ENCODE results near the gene SERPINA6. TPM values are rescaled to one million over a fixed set of nuclear protein-coding genes. Genes with fewer than 3 reads are reported as not detected.
"Not testable (repeated sequence)": the region's sequence is repeated elsewhere in the genome, so short reads cannot be mapped to it uniquely, and the experiment has no call there.

Gene SERPINA6
- total RNA-seq, 1 experiment from 2014 or later = not detected

DNA sequence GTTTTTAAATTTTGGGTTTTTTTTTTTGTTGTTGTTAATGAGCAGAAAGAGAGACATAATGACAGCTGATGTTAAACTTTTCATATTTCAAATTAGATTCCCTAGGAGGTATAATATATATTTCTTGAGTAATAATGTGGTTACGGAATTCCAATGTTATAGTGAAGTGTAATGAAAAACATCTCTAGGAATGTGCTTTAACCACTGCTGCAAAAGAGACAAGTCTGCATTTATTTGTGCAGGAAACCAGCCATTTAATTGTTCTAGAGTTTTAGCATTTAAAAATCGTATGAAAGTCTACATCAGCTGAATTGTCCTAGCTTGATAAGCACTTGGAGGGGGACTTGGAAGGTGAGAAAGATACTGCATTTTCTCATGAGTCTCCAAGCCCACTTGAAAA is 44.4 kb downstream of the SERPINA6 start:
- Histone ChIP-seq H2AFZ (ENCODE audit: low read depth, low read length, poor library complexity, severe bottlenecking) (no peak overlapping the region), H3K4me2 (ENCODE audit: low read length) (no peak overlapping the region), H4K20me1 (ENCODE audit: insufficient read depth) (no peaks in the 10 kb centered on the region), H3K27me3 (ENCODE audit: insufficient read depth, low read length) (no peaks in the 10 kb centered on the region), H3K79me2 (ENCODE audit: insufficient read depth, low read length) (no peaks in the 10 kb centered on the region), H3K9me2 (ENCODE audit: insufficient read depth) (no peaks in the 10 kb centered on the region), H3K4me3 (replicated peaks in 1 of 2; ENCODE audit: low read depth in 1 of 2, low read length in 2 of 2) (no peak overlapping the region), H3K9ac (ENCODE audit: low read length) (no peak overlapping the region), H3K4me1 (ENCODE audit: control insufficient read depth in 1 of 2, insufficient read depth in 2 of 2, low read length in 2 of 2) (no peaks in the 10 kb centered on the region), H3K27ac (ENCODE audit: low read depth, low read length) (no peak overlapping the region), H3K9me3 (ENCODE audit: control insufficient read depth in 1 of 2, insufficient read depth in 1 of 2, low read depth in 1 of 2, low read length in 2 of 2) (no peaks in the 10 kb centered on the region), H3K36me3 (ENCODE audit: control insufficient read depth in 1 of 2, insufficient read depth in 2 of 2, low read length in 2 of 2) (no peaks in the 10 kb centered on the region)
- DNase-seq (ENCODE audit: low read depth, low spot score) = no peak
- intact Hi-C loops (cut with micrococcal nuclease) = no loop called here
- ChIA-PET CTCF (no interaction called here), RAD21 (ENCODE audit: low non-redundant PET in 1 of 2, low total read pairs in 2 of 2, uncharacterized antibody in 2 of 2, unreplicated experiment in 2 of 2) (no interaction called here), POLR2A (no interaction called here)
- no TSS peak for BruUV-seq (replicated peaks)
- no peak for ATAC-seq
- TF ChIP-seq ZNF274 (IDR thresholded peaks at IDR 0.05; ENCODE audit: low read depth, low read length) (no peak), EZH2phosphoT487 (IDR thresholded peaks at IDR 0.05; ENCODE audit: borderline replicate concordance) (no peak), CBX3 (IDR thresholded peaks at IDR 0.05; ENCODE audit: low read depth) (no peak), SIN3A (IDR thresholded peaks at IDR 0.05; ENCODE audit: low read depth) (no peak), TCF7L2 (IDR thresholded peaks at IDR 0.05; ENCODE audit: borderline replicate concordance, extremely low read depth, insufficient read depth, insufficient read length) (no peak), EZH2 (IDR thresholded peaks at IDR 0.05) (no peak), ELF1 (IDR thresholded peaks at IDR 0.05; ENCODE audit: borderline replicate concordance, low read depth) (no peak), POLR2A (IDR thresholded peaks at IDR 0.05; ENCODE audit: borderline replicate concordance, extremely low read depth, insufficient read depth, insufficient read length) (no peak), POLR2AphosphoS5 (IDR thresholded peaks at IDR 0.05; ENCODE audit: low read depth, low read length) (no peak), ZFX (IDR thresholded peaks at IDR 0.05) (no peak), FOSL1 (IDR thresholded peaks at IDR 0.05; ENCODE audit: low read depth) (no peak), CEBPB (IDR thresholded peaks at IDR 0.05; ENCODE audit: low read depth) (no peak), EGR1 (IDR thresholded peaks at IDR 0.05; ENCODE audit: low read depth) (no peak), YY1 (IDR thresholded peaks at IDR 0.05; ENCODE audit: extremely low read depth, insufficient replicate concordance, low read depth, low read length) (no peak)
- TF ChIP-seq, protein P1, sequence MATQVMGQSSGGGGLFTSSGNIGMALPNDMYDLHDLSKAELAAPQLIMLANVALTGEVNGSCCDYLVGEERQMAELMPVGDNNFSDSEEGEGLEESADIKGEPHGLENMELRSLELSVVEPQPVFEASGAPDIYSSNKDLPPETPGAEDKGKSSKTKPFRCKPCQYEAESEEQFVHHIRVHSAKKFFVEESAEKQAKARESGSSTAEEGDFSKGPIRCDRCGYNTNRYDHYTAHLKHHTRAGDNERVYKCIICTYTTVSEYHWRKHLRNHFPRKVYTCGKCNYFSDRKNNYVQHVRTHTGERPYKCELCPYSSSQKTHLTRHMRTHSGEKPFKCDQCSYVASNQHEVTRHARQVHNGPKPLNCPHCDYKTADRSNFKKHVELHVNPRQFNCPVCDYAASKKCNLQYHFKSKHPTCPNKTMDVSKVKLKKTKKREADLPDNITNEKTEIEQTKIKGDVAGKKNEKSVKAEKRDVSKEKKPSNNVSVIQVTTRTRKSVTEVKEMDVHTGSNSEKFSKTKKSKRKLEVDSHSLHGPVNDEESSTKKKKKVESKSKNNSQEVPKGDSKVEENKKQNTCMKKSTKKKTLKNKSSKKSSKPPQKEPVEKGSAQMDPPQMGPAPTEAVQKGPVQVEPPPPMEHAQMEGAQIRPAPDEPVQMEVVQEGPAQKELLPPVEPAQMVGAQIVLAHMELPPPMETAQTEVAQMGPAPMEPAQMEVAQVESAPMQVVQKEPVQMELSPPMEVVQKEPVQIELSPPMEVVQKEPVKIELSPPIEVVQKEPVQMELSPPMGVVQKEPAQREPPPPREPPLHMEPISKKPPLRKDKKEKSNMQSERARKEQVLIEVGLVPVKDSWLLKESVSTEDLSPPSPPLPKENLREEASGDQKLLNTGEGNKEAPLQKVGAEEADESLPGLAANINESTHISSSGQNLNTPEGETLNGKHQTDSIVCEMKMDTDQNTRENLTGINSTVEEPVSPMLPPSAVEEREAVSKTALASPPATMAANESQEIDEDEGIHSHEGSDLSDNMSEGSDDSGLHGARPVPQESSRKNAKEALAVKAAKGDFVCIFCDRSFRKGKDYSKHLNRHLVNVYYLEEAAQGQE (IDR thresholded peaks at IDR 0.05; ENCODE audit: low read depth) = no peak
- TF ChIP-seq, protein P2, sequence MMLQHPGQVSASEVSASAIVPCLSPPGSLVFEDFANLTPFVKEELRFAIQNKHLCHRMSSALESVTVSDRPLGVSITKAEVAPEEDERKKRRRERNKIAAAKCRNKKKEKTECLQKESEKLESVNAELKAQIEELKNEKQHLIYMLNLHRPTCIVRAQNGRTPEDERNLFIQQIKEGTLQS (IDR thresholded peaks at IDR 0.05) = no peak
- TF ChIP-seq, protein P3, sequence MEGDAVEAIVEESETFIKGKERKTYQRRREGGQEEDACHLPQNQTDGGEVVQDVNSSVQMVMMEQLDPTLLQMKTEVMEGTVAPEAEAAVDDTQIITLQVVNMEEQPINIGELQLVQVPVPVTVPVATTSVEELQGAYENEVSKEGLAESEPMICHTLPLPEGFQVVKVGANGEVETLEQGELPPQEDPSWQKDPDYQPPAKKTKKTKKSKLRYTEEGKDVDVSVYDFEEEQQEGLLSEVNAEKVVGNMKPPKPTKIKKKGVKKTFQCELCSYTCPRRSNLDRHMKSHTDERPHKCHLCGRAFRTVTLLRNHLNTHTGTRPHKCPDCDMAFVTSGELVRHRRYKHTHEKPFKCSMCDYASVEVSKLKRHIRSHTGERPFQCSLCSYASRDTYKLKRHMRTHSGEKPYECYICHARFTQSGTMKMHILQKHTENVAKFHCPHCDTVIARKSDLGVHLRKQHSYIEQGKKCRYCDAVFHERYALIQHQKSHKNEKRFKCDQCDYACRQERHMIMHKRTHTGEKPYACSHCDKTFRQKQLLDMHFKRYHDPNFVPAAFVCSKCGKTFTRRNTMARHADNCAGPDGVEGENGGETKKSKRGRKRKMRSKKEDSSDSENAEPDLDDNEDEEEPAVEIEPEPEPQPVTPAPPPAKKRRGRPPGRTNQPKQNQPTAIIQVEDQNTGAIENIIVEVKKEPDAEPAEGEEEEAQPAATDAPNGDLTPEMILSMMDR (IDR thresholded peaks at IDR 0.05 in 2 of 3, conservative IDR thresholded peaks at IDR 0.05 in 1 of 3; ENCODE audit: borderline replicate concordance in 1 of 3, insufficient read depth in 1 of 3, low read depth in 2 of 3, low read length in 2 of 3) = no peak

DNA sequence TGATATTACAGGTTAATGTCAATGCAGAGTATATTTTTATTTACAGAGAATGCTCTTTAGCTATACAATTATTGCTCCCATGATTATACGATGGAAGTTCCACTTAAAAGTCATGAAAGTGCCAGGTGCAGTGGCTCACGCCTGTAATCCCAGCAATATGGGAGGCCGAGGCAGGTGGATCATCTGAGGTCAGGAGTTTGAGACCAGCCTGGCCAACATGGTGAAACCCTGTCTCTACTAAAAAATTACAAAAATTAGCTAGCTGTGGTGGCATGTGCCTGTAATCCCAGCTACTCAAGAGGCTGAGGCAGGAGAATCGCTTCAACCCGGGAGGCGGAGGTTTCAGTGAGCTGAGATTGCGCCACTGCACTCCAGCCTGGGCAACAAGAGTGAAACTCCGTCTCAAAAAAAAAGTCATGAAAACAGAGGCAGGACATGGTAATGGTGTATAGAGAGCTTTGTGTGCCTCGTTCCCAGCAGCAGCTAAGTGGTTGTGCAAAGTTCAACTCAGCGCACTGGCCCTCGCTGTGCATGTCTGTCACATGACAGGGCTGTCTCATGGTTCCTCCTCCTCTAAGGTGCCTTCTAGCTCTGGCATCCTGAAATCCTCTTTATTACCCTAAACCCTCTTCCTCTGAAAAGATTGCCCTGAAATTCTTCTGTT is 46.1 kb downstream of the SERPINA6 start:
- H3K79me2 ChIP-seq (ENCODE audit: insufficient read depth, low read length); RAD21 ChIA-PET (ENCODE audit: low non-redundant PET in 1 of 2, low total read pairs in 2 of 2, uncharacterized antibody in 2 of 2, unreplicated experiment in 2 of 2); H3K4me1 ChIP-seq (ENCODE audit: control insufficient read depth in 1 of 2, insufficient read depth in 2 of 2, low read length in 2 of 2); H3K27me3 ChIP-seq (ENCODE audit: insufficient read depth, low read length); H3K9me2 ChIP-seq (ENCODE audit: insufficient read depth); H4K20me1 ChIP-seq (ENCODE audit: insufficient read depth); CTCF ChIA-PET; ATAC-seq; H3K4me2 ChIP-seq (ENCODE audit: low read length); H3K36me3 ChIP-seq (ENCODE audit: control insufficient read depth in 1 of 2, insufficient read depth in 2 of 2, low read length in 2 of 2); H3K4me3 ChIP-seq (replicated peaks in 1 of 2; ENCODE audit: low read depth in 1 of 2, low read length in 2 of 2); intact Hi-C loops (cut with micrococcal nuclease); DNase-seq (ENCODE audit: low read depth, low spot score); H3K9me3 ChIP-seq (ENCODE audit: control insufficient read depth in 1 of 2, insufficient read depth in 1 of 2, low read depth in 1 of 2, low read length in 2 of 2); H3K9ac ChIP-seq (ENCODE audit: low read length); H2AFZ ChIP-seq (ENCODE audit: low read depth, low read length, poor library complexity, severe bottlenecking); BruUV-seq (replicated peaks); POLR2A ChIA-PET; H3K27ac ChIP-seq (ENCODE audit: low read depth, low read length): not testable (repeated sequence)

All from HCT116 (cell line).